ENCODE data around the gene ERAP2.
"Not testable (repeated sequence)": the region's sequence is repeated elsewhere in the genome, so short reads cannot be mapped to it uniquely, and the experiment has no call there.

ERAP2 gene

GRCh38 chr5:96863114-96863513, 13.2 kb upstream of the ERAP2 start:
- FAIRE-seq: no peak

- no peak for FAIRE-seq
These were observed 12.2 kb upstream of the ERAP2 start for GRCh38 chr5:96863949-96864584.

GRCh38 chr5:96864922-96865530, 11.3 kb upstream of the ERAP2 start:
- FAIRE-seq: no peak

GRCh38 chr5:96868603-96869371, 7.5 kb upstream of the ERAP2 start:
- peak; percentile 84 for FAIRE-seq

GRCh38 chr5:96869372-96869641, 7.0 kb upstream of the ERAP2 start:
- no peak for FAIRE-seq

- no peak for FAIRE-seq
These were observed 5.9 kb upstream of the ERAP2 start for GRCh38 chr5:96870094-96871026.

GRCh38 chr5:96871027-96871399, 5.3 kb upstream of the ERAP2 start:
- no peak for FAIRE-seq

GRCh38 chr5:96871686-96872085, 4.6 kb upstream of the ERAP2 start:
- FAIRE-seq: no peak

- FAIRE-seq: no peak
These were observed 2.9 kb upstream of the ERAP2 start for GRCh38 chr5:96873449-96873848.

- FAIRE-seq: no peak
These were observed 1.7 kb upstream of the ERAP2 start for GRCh38 chr5:96874631-96875030.

- FAIRE-seq: no peak
These were observed 459 bp upstream of the ERAP2 start for GRCh38 chr5:96875791-96876291.

GRCh38 chr5:96876977-96877469, 723 bp downstream of the ERAP2 start:
- FAIRE-seq: not testable (repeated sequence)

GRCh38 chr5:96879665-96880064, 3.4 kb downstream of the ERAP2 start:
- FAIRE-seq: no peak

GRCh38 chr5:96880444-96881164, 4.3 kb downstream of the ERAP2 start:
- no peak for FAIRE-seq

- FAIRE-seq: no peak
These were observed 5.3 kb downstream of the ERAP2 start for GRCh38 chr5:96881511-96882115.

GRCh38 chr5:96883871-96884270, 7.6 kb downstream of the ERAP2 start:
- no peak for FAIRE-seq

GRCh38 chr5:96884995-96885394, 8.7 kb downstream of the ERAP2 start:
- FAIRE-seq: no peak

GRCh38 chr5:96885518-96886338, 9.4 kb downstream of the ERAP2 start:
- FAIRE-seq: no peak

GRCh38 chr5:96893342-96893741, 17.0 kb downstream of the ERAP2 start:
- FAIRE-seq: no peak

- FAIRE-seq: no peak
These were observed 20.0 kb downstream of the ERAP2 start for GRCh38 chr5:96896276-96896675.

- no peak for FAIRE-seq
These were observed 20.5 kb downstream of the ERAP2 start for GRCh38 chr5:96896806-96897205.

Data from TTC549 (cell line).